Loucy (cell line): ENCODE data around the gene CSRP2.

Source experiments
- CTCF ChIP-seq: fragments of 200-600 bp; sonication (generic); conservative IDR thresholded peaks from 2 replicates; pipeline ENCODE4 v1.5.1; 2014; ENCODE audit warnings: mild to moderate bottlenecking, antibody characterized with exemption, low read length
- EZH2phosphoT487 ChIP-seq: fragments of 200-600 bp; IDR thresholded peaks from 2 replicates; pipeline ENCODE4 v1.6.1; 2018; ENCODE audit warnings: antibody characterized with exemption, mild to moderate bottlenecking, moderate library complexity, borderline replicate concordance

DNA sequence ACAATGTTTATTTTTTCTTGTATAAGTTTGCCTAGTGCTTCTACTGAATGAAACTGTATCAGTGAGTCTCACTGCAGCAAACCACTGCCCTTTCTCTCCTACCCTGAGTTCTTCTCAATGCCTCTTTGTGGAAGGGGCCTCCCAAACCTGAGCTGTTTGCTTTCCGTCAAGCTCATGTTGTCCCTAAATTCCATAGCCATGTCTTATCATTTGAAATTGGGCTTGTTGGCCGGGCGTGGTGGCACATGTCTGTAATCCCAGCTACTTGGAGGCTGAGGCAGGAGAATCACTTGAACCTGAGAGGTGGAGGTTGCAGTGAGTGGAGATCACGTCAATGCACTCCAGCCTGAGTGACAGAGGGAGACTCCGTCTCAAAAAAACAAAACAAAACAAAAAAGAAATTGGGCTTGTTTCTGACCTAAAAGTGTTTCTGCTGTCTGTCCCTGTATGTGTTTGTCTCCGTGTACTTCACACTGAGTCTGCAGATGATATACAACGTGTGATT lies 1.8 kb upstream of the CSRP2 start:
- TF ChIP-seq CTCF (no peak), EZH2phosphoT487 (no peak)
